B cell (primary cell): ENCODE data around the gene TSKU. TPM values are rescaled to one million over a fixed set of nuclear protein-coding genes. Genes with fewer than 3 reads are reported as not detected.

ENCODE experiments used
- ATAC-seq: fragments of 200-7000 bp; cut with Tn5 transposase; one replicate; pipeline ENCODE4 v1.10.0; 2021; ENCODE audit warnings: low read depth, mild to moderate bottlenecking, moderate number of reproducible peaks, moderate library complexity
- CTCF ChIA-PET: fragments of 350-600 bp; sonication (Branson Sonifier 250); formaldehyde crosslinking; loops from one replicate; lab custom pipeline; 2021; ENCODE audit warnings: antibody characterized with exemption, inconsistent platforms; lab: Charles Lee
- POLR2A ChIA-PET: fragments of 350-600 bp; sonication (Branson Sonifier 250); formaldehyde crosslinking; loops from one replicate; lab custom pipeline; 2021; ENCODE audit warnings: antibody characterized with exemption; lab: Charles Lee
- DNase-seq: peaks from one replicate; pipeline ENCODE4 v3.0.0; 2013
- H2AFZ ChIP-seq: 2 replicates; pipeline ENCODE4 v1.6.1; 2012; ENCODE audit warnings: mild to moderate bottlenecking, low read depth, low read length; ENCODE audit not compliant: insufficient read depth, poor library complexity, severe bottlenecking
- H3K27ac ChIP-seq, 2 donors: 1 replicate in 1 of 2; 2 replicates in 1 of 2; pipeline ENCODE4 v1.5.1; 2012 to 2013; ENCODE audit warnings: low read length in 2 of 2, mild to moderate bottlenecking in 2 of 2, moderate library complexity in 1 of 2
- H3K27me3 ChIP-seq, 4 experiments: fragments of 200-600 bp in 1 of 4; sonication (generic) in 1 of 4; replicated peaks in 1 of 4; 1 replicate in 2 of 4; 2 replicates in 2 of 4; pipeline versions ENCODE4 v1.6.1 to v1.7.0; 2013 to 2016; ENCODE audit warnings: low read length in 3 of 4, mild to moderate bottlenecking in 2 of 4, mixed read lengths in 1 of 4, moderate library complexity in 1 of 4; ENCODE audit not compliant: insufficient read depth in 4 of 4, control insufficient read depth in 3 of 4; ENCODE audit errors: control extremely low read depth in 1 of 4
- H3K36me3 ChIP-seq, 2 experiments: replicated peaks in 1 of 2; 1 replicate in 1 of 2; 2 replicates in 1 of 2; pipeline versions ENCODE4 v1.6.1 to v1.7.1; 2013; ENCODE audit warnings: low read length in 1 of 2; ENCODE audit not compliant: insufficient read depth in 2 of 2, control insufficient read depth in 1 of 2; ENCODE audit errors: control extremely low read depth in 1 of 2, extremely low read depth in 1 of 2
- H3K4me1 ChIP-seq, 2 donors: fragments of 200-600 bp in 1 of 2; sonication (generic) in 1 of 2; 1 replicate in 1 of 2; 2 replicates in 1 of 2; pipeline versions ENCODE4 v1.5.1 to v1.6.1; 2013 to 2017; ENCODE audit warnings: low read length in 2 of 2; ENCODE audit not compliant: control insufficient read depth in 2 of 2, insufficient read depth in 2 of 2
- H3K4me2 ChIP-seq: replicated peaks from 2 replicates; pipeline ENCODE3; 2012; ENCODE audit warnings: mild to moderate bottlenecking, low read depth, low read length; ENCODE audit not compliant: poor library complexity, severe bottlenecking
- H3K4me3 ChIP-seq, 5 experiments: fragments of 200-600 bp in 1 of 5; sonication (generic) in 1 of 5; 1 replicate in 3 of 5; 2 replicates in 2 of 5; pipeline versions ENCODE4 v1.5.1 to v1.7.0; 2011 to 2016; ENCODE audit warnings: low read length in 4 of 5, mild to moderate bottlenecking in 4 of 5, low read depth in 2 of 5, control low read depth in 1 of 5, moderate library complexity in 1 of 5; ENCODE audit not compliant: insufficient read depth in 1 of 5; ENCODE audit errors: control extremely low read depth in 1 of 5, extremely low read depth in 1 of 5
- H3K79me2 ChIP-seq: fragments of 200-600 bp; sonication (generic); one replicate; pipeline ENCODE4 v1.6.0; 2016; ENCODE audit warnings: low read length; ENCODE audit not compliant: control insufficient read depth, insufficient read depth
- H3K9ac ChIP-seq: fragments of 200-600 bp; sonication (generic); 2 replicates; pipeline ENCODE4 v1.6.1; 2017; ENCODE audit warnings: mild to moderate bottlenecking, low read length, moderate library complexity
- H3K9me3 ChIP-seq, 3 donors: one replicate each; pipeline versions ENCODE4 v1.6.1 to v1.7.1; 2013; ENCODE audit warnings: low read length in 2 of 3; ENCODE audit not compliant: control insufficient read depth in 2 of 3, insufficient read depth in 1 of 3; ENCODE audit errors: control extremely low read depth in 1 of 3
- H4K20me1 ChIP-seq: 2 replicates; pipeline ENCODE4 v1.6.0; 2012; ENCODE audit warnings: mild to moderate bottlenecking, low read length; ENCODE audit not compliant: insufficient read depth, control insufficient read depth, poor library complexity, severe bottlenecking
- H3K27ac Mint-ChIP-seq: one replicate; pipeline ENCODE4 v1.8.0; 2021; ENCODE audit warnings: mixed read lengths
- H3K27me3 Mint-ChIP-seq: one replicate; pipeline ENCODE4 v1.8.0; 2021; ENCODE audit warnings: mixed read lengths
- H3K4me1 Mint-ChIP-seq: one replicate; pipeline ENCODE4 v1.8.0; 2021; ENCODE audit warnings: mixed read lengths
- H3K4me3 Mint-ChIP-seq: one replicate; pipeline ENCODE4 v1.8.0; 2021; ENCODE audit warnings: mixed read lengths
- H3K9me3 Mint-ChIP-seq: one replicate; pipeline ENCODE4 v1.8.0; 2022; ENCODE audit warnings: mixed read lengths; ENCODE audit not compliant: insufficient read depth
- EZH2 ChIP-seq: IDR thresholded peaks from 2 replicates; pipeline ENCODE4 v1.6.1; 2012; ENCODE audit warnings: borderline replicate concordance, low read depth, mild to moderate bottlenecking, moderate library complexity, low read length; ENCODE audit not compliant: insufficient read depth, poor library complexity, severe bottlenecking
- WGBS: methylation state at CpG from one replicate; pipeline ENCODE4 v1.1.5; 2013; ENCODE audit warnings: missing lambda C conversion rate; ENCODE audit not compliant: insufficient coverage; 5-methylcytosine and 5-hydroxymethylcytosine counted together
- intact Hi-C: fragments of 100-400 bp; cut with micrococcal nuclease; formaldehyde crosslinking; loops from one replicate; pipeline ENCODE4 v1.10.0; 2022
- polyA plus RNA-seq: library from polyadenylated mRNA; depleted of rRNA; stranded (reverse); fragments of >200 nt; gene quantifications from 2 replicates; pipeline ENCODE4 v1.2.3, GENCODE V29; 2012
- total RNA-seq, 2 donors: library from RNA; stranded (reverse); fragments of 120-200 nt in 1 of 2; gene quantifications; 1 replicate in 1 of 2; 2 replicates in 1 of 2; pipeline versions ENCODE4 v1.2.3 to v1.2.4, GENCODE V29; 2013 to 2022
- TF ChIP-seq, protein P1 (sequence below): fragments of 200-600 bp; IDR thresholded peaks from one replicate; pipeline ENCODE4 v1.8.0; 2022; ENCODE audit warnings: antibody characterized with exemption, mild to moderate bottlenecking

Gene TSKU
- total and polyA plus RNA-seq, 2 donors (not counting 1 experiment from before 2014, with no cell fraction given), result not detected

GRCh38 chr11:76808171-76808570, 25.0 kb downstream of the TSKU start:
- ChIA-PET CTCF (interaction anchor here (1.0 to 7.0 kb wide), 5 partner anchors 8 to 282 kb away, joined by 3 to 96 read pairs (median 5); no protein-coding TSS in a partner anchor), POLR2A (no interaction called here)
- WGBS, result 97% methylated on average over 12 of the region's 12 CpGs
- Histone ChIP-seq H3K4me1 (peaks cover 0 to 5% of the 10 kb centered on the region in 2 donors), H4K20me1 (no peaks in the 10 kb centered on the region), H3K79me2 (no peaks in the 10 kb centered on the region), H3K27me3 (peaks cover 0 to 30% (median 9%) of the 10 kb centered on the region in 4 experiments), H2AFZ (no peak overlapping the region), H3K36me3 (no peaks in the 10 kb centered on the region), H3K4me2 (no peak overlapping the region), H3K27ac (no peak overlapping the region), H3K9ac (no peak overlapping the region), H3K9me3 (peaks cover 0 to 4% (median 0%) of the 10 kb centered on the region in 3 donors), H3K4me3 (no peak overlapping the region)
- H3K9me3 Mint-ChIP-seq, result no peaks in the 10 kb centered on the region
- DNase-seq (no peak), ATAC-seq (no peak)
- no peaks in the 10 kb centered on the region for H3K4me1 Mint-ChIP-seq
- intact Hi-C loops, result no loop called here
- TF ChIP-seq, protein P1, sequence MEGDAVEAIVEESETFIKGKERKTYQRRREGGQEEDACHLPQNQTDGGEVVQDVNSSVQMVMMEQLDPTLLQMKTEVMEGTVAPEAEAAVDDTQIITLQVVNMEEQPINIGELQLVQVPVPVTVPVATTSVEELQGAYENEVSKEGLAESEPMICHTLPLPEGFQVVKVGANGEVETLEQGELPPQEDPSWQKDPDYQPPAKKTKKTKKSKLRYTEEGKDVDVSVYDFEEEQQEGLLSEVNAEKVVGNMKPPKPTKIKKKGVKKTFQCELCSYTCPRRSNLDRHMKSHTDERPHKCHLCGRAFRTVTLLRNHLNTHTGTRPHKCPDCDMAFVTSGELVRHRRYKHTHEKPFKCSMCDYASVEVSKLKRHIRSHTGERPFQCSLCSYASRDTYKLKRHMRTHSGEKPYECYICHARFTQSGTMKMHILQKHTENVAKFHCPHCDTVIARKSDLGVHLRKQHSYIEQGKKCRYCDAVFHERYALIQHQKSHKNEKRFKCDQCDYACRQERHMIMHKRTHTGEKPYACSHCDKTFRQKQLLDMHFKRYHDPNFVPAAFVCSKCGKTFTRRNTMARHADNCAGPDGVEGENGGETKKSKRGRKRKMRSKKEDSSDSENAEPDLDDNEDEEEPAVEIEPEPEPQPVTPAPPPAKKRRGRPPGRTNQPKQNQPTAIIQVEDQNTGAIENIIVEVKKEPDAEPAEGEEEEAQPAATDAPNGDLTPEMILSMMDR, result no peak
- no peak for TF ChIP-seq EZH2
- peaks cover 34% of the 10 kb centered on the region for H3K27me3 Mint-ChIP-seq
- H3K27ac Mint-ChIP-seq, result no peak overlapping the region
- no peak overlapping the region for H3K4me3 Mint-ChIP-seq

DNA sequence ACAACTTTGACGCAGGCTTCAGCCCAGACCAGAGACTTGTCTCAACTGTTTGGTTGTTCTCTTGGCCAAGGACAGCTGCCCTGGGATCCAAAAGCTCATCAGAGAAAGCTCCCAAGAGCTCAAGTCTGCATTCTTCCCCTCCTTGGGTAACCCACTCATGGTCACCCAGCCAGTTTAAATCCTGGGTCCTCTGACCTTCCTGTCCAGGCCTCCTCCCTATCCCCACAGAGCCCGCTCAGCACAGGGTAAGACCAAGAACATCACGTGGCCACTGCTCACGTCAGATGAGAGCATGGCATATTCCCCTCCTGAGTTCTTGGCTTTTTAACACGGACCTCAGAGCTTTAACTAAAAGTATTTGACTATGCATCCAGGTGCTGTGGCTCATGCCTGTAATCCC, 25.8 kb downstream of the TSKU start:
- Mint-ChIP-seq H3K27me3 (peaks cover 26% of the 10 kb centered on the region), H3K9me3 (no peaks in the 10 kb centered on the region), H3K4me3 (no peak overlapping the region), H3K27ac (no peak overlapping the region), H3K4me1 (no peaks in the 10 kb centered on the region)
- Histone ChIP-seq H4K20me1 (no peaks in the 10 kb centered on the region), H3K27ac (no peak overlapping the region), H3K9ac (no peak overlapping the region), H3K4me2 (no peak overlapping the region), H3K79me2 (no peaks in the 10 kb centered on the region), H3K4me3 (no peak overlapping the region), H3K9me3 (peaks cover 0 to 5% (median 0%) of the 10 kb centered on the region in 3 donors), H2AFZ (no peak overlapping the region), H3K27me3 (peaks cover 0 to 30% (median 9%) of the 10 kb centered on the region in 4 experiments), H3K4me1 (peaks cover 0 to 5% of the 10 kb centered on the region in 2 donors), H3K36me3 (no peaks in the 10 kb centered on the region)
- TF ChIP-seq EZH2, result no peak
- TF ChIP-seq, protein P1, result no peak
- POLR2A ChIA-PET, result no interaction called here
- CTCF ChIA-PET, result interaction anchor here (1.0 to 7.0 kb wide), 7 partner anchors 9 to 282 kb away, joined by 3 to 96 read pairs (median 4); no protein-coding TSS in a partner anchor
- DNase-seq, result no peak
- intact Hi-C loops, result no loop called here
- no peak for ATAC-seq
- 93% methylated on average over 5 of the region's 5 CpGs for WGBS
